K562 (cell line): ENCODE measurements around the gene CYB5D1. TPM values are rescaled to one million over a fixed set of nuclear protein-coding genes. Genes with fewer than 3 reads are reported as not detected.

Experiments
- BRCA1 ChIP-seq, 2 experiments: fragments of 450-650 bp in 1 of 2; sonication (generic) in 1 of 2; formaldehyde crosslinking in 1 of 2; IDR thresholded peaks; 2 replicates each; pipeline versions ENCODE4 v1.5.0 to v1.6.1; 2017 to 2020; ENCODE audit warnings: mild to moderate bottlenecking in 1 of 2, missing genetic modification reagents in 1 of 2
- ETS1 ChIP-seq: conservative IDR thresholded peaks from 2 replicates; pipeline ENCODE4 v1.6.1; 2011; ENCODE audit warnings: low read depth, mild to moderate bottlenecking, low read length; ENCODE audit not compliant: control insufficient read depth
- HINFP ChIP-seq: fragments of 450-650 bp; conservative IDR thresholded peaks from 2 replicates; pipeline ENCODE4 v1.6.1; 2016; ENCODE audit warnings: missing genetic modification characterization, low read depth, mild to moderate bottlenecking, control low read depth, missing compliant biosample characterization
- MECOM ChIP-seq: fragments of 250-450 bp; sonication (Bioruptor Pico); IDR thresholded peaks from 2 replicates; pipeline ENCODE4 v1.8.0; 2022; ENCODE audit warnings: inconsistent platforms
- NCOA6 ChIP-seq: fragments of 450-650 bp; IDR thresholded peaks from 2 replicates; pipeline ENCODE4 v1.6.1; 2017; ENCODE audit warnings: mild to moderate bottlenecking
- NONO ChIP-seq, 2 experiments: fragments of 200-400 bp in 1 of 2; fragments of 450-650 bp in 1 of 2; formaldehyde crosslinking in 1 of 2; IDR thresholded peaks; 2 replicates each; pipeline ENCODE4 v1.6.1; 2017; ENCODE audit warnings: low read depth in 2 of 2, mild to moderate bottlenecking in 2 of 2, moderate library complexity in 2 of 2, low read length in 1 of 2
- PBX2 ChIP-seq, 2 experiments: IDR thresholded peaks in 1 of 2; conservative IDR thresholded peaks in 1 of 2; 2 replicates each; pipeline ENCODE4 v1.6.1; 2016; ENCODE audit warnings: low read depth in 2 of 2, mild to moderate bottlenecking in 1 of 2, missing compliant biosample characterization in 1 of 2, missing genetic modification characterization in 1 of 2, moderate library complexity in 1 of 2
- RFX1 ChIP-seq: fragments of 450-650 bp; IDR thresholded peaks from 2 replicates; pipeline ENCODE4 v1.6.1; 2016; ENCODE audit warnings: mild to moderate bottlenecking, moderate library complexity
- SFPQ ChIP-seq: fragments of 200-400 bp; formaldehyde crosslinking; IDR thresholded peaks from 2 replicates; pipeline ENCODE4 v1.6.1; 2017; ENCODE audit warnings: mild to moderate bottlenecking, low read depth, low read length, moderate library complexity
- SMAD1 ChIP-seq: fragments of 150-350 bp; IDR thresholded peaks from 2 replicates; pipeline ENCODE4 v1.6.1; 2014; ENCODE audit warnings: low read length, low read depth; ENCODE audit not compliant: partially characterized antibody
- SNAPC5 ChIP-seq: fragments of 250-450 bp; sonication (Bioruptor Pico); IDR thresholded peaks from 2 replicates; pipeline ENCODE4 v1.8.0; 2021; ENCODE audit warnings: moderate library complexity, mild to moderate bottlenecking, inconsistent platforms
- U2AF2 ChIP-seq: fragments of 200-400 bp; formaldehyde crosslinking; optimal IDR thresholded peaks from 2 replicates; pipeline ENCODE3; 2017; ENCODE audit warnings: low read depth, mild to moderate bottlenecking, low read length
- ZKSCAN8 ChIP-seq: fragments of 200-800 bp; sonication (Bioruptor generic); IDR thresholded peaks from 2 replicates; pipeline ENCODE4 v1.6.1; 2016; ENCODE audit warnings: missing genetic modification characterization, missing compliant biosample characterization
- ZNF277 ChIP-seq: fragments of 250-450 bp; sonication (Bioruptor Pico); IDR thresholded peaks from 2 replicates; pipeline ENCODE4 v1.8.0; 2022; ENCODE audit warnings: inconsistent platforms, mild to moderate bottlenecking, moderate library complexity, borderline replicate concordance
- ZNF639 ChIP-seq, 2 experiments: fragments of 200-800 bp in 1 of 2; sonication (Bioruptor generic) in 1 of 2; sonication (generic) in 1 of 2; formaldehyde crosslinking in 1 of 2; IDR thresholded peaks in 1 of 2; conservative IDR thresholded peaks in 1 of 2; 2 replicates each; pipeline versions ENCODE4 v1.5.0 to v1.6.1; 2016 to 2020; ENCODE audit warnings: missing compliant biosample characterization in 1 of 2, missing genetic modification characterization in 1 of 2, missing genetic modification reagents in 1 of 2
- polyA plus RNA-seq, 8 experiments: library from polyadenylated mRNA; depleted of rRNA in 4 of 8; stranded (reverse) in 5 of 8; unstranded in 3 of 8; fragments of >200 nt; fragmentation: Nextera tagmentation in 2 of 8; fragmentation: Illumina TruSeq in 1 of 8; extraction: Ambion mirVana in 2 of 8; extraction: Trizol in 1 of 8; gene quantifications; 2 replicates each; pipeline versions ENCODE4 v1.2.1 to v1.2.3, GENCODE V29; 2011 to 2014; ENCODE audit warnings: inconsistent platforms in 1 of 8, missing spikeins in 1 of 8
- total RNA-seq, 7 experiments: library from RNA; depleted of rRNA in 6 of 7; stranded (reverse); fragments of >200 nt in 6 of 7; fragmentation: Illumina TruSeq in 2 of 7; extraction: Trizol in 2 of 7; gene quantifications; 2 replicates each; pipeline versions ENCODE4 v1.2.1 to v1.2.3, GENCODE V29; 2011 to 2021; ENCODE audit warnings: low replicate concordance in 1 of 7

CYB5D1 gene
- total and polyA plus RNA-seq, 9 of the 15 experiments (the other 6 are each of a cell fraction or from before 2014, with no cell fraction given) = 2.4 to 7.9 (median 5.7) TPM

GRCh38 chr17:7841396-7841914 is 16.3 kb upstream of the CYB5D1 start (continued):
- TF ChIP-seq ETS1 = peak; percentile 56; the same call in 1 of the 2 replicates
- no peak for TF ChIP-seq PBX2 (CRISPR knock-in tag; IDR thresholded peaks at IDR 0.05; ENCODE audit: low read depth)
- no peak for TF ChIP-seq PBX2 (tag; conservative IDR thresholded peaks at IDR 0.05; ENCODE audit: low read depth)
- TF ChIP-seq ZNF277 (CRISPR knock-in tag) = no peak
- no peak for TF ChIP-seq SMAD1
- TF ChIP-seq HINFP (tag) = no peak
- no peak for TF ChIP-seq ZNF639 (CRISPR knock-in tag; conservative IDR thresholded peaks at IDR 0.05 in 1 of 2, IDR thresholded peaks at IDR 0.05 in 1 of 2)
- no peak for TF ChIP-seq NONO (IDR thresholded peaks at IDR 0.05; ENCODE audit: low read depth in 2 of 2, low read length in 1 of 2)
- no peak for TF ChIP-seq SFPQ
- no peak for TF ChIP-seq U2AF2
- TF ChIP-seq NCOA6 = no peak
- TF ChIP-seq SNAPC5 (CRISPR knock-in tag) = no peak
- no peak for TF ChIP-seq RFX1
- no peak for TF ChIP-seq MECOM (CRISPR knock-in tag)
- no peak for TF ChIP-seq ZKSCAN8
- no peak for TF ChIP-seq BRCA1 (IDR thresholded peaks at IDR 0.05)
- no peak for TF ChIP-seq BRCA1 (CRISPR knock-in tag; IDR thresholded peaks at IDR 0.05)
